Activated CD8-positive, alpha-beta memory T cell treated with anti-CD3 and anti-CD28 coated beads for 36 hours (primary cell): Measurements from ENCODE around the gene CWH43. TPM values are rescaled to one million over a fixed set of nuclear protein-coding genes. Genes with fewer than 3 reads are reported as not detected.
"Not testable (repeated sequence)": the region's sequence is repeated elsewhere in the genome, so short reads cannot be mapped to it uniquely, and the experiment has no call there.

Experiments used
- CTCF ChIA-PET: fragments of 350-600 bp; sonication (Branson Sonifier 250); formaldehyde crosslinking; loops from one replicate; lab custom pipeline; 2021; ENCODE audit warnings: antibody characterized with exemption; lab: Charles Lee
- POLR2A ChIA-PET: fragments of 350-600 bp; sonication (Branson Sonifier 250); formaldehyde crosslinking; loops from one replicate; lab custom pipeline; 2021; ENCODE audit warnings: antibody characterized with exemption; lab: Charles Lee
- total RNA-seq, 2 experiments: library from RNA; stranded (reverse); gene quantifications; one replicate each; pipeline ENCODE4 v1.2.3, GENCODE V29; 2021

The CWH43 gene
- not detected for total RNA-seq

- ChIA-PET CTCF (no interaction called here), POLR2A (no interaction called here)
These were observed at the start of gene CWH43 for GRCh38 chr4:48985976-48986653. Gene CWH43 (plus strand): TSS chr4:48986275. CDS start chr4:48986430, 155 bp downstream.

GRCh38 chr4:48937033-48937432 is 49.0 kb upstream of the CWH43 start:
- ChIA-PET CTCF (no interaction called here), POLR2A (no interaction called here)

GRCh38 chr4:48938831-48939230 is 47.2 kb upstream of the CWH43 start:
- POLR2A ChIA-PET, result no interaction called here
- CTCF ChIA-PET, result no interaction called here

GRCh38 chr4:48939785-48940184 is 46.3 kb upstream of the CWH43 start:
- ChIA-PET CTCF (no interaction called here), POLR2A (no interaction called here)

- POLR2A ChIA-PET, result no interaction called here
- CTCF ChIA-PET, result no interaction called here
These were observed 42.7 kb upstream of the CWH43 start for GRCh38 chr4:48943387-48943786.

GRCh38 chr4:48944252-48944651 is 41.8 kb upstream of the CWH43 start:
- POLR2A ChIA-PET, result no interaction called here
- CTCF ChIA-PET, result interaction anchor here (1.1 to 1.3 kb wide), 4 partner anchors 14 to 412 kb away, joined by 3 to 7 read pairs (median 3); no protein-coding TSS in a partner anchor

GRCh38 chr4:48944756-48945241 is 41.3 kb upstream of the CWH43 start:
- ChIA-PET CTCF (interaction anchor here (0.6 to 1.3 kb wide), 10 partner anchors 14 to 680 kb away, joined by 3 to 9 read pairs (median 4); no protein-coding TSS in a partner anchor), POLR2A (interaction anchor here (0.6 kb wide), 1 partner anchor 14 kb away, joined by 3 read pairs; no protein-coding TSS in a partner anchor)

DNA sequence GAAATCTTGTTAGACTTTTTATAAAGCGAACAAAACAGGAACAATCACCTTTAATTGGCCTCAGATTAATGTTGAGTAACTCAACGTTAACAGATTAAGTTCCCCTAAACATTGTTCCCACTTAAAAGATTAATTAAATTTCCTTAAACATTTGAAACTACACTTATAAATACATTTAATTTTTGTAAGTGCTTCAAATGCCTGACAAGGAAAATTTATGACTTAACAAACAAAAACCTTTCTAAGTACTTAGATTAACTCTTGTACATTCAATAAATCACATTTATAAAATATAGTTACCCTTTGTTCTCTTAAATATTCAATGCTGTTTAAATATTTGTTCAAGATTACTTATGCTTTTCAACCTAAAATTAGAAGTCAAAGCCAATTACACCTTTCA is 40.1 kb upstream of the CWH43 start:
- ChIA-PET POLR2A (no interaction called here), CTCF (interaction anchor here (0.7 kb wide), 1 partner anchor 367 kb away, joined by 3 read pairs; no protein-coding TSS in a partner anchor)

DNA sequence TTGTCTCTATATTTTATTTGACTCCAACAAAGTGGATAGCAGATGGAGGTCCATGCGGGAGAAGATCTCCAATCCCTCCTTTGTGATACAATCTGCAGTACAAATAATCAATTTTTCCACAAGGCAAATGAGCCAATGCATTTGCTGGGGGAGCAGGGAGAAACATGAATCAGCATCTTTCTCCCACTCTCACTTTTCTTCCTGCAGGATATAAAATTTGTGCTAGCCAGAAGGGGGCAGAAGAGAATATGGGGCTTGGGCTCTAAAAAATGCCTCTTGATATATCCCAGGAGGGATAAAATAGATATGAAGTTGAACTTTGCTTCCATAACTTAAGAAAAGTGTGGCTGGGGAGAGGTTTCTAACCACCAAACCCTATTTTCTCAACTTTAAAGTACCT is 38.3 kb upstream of the CWH43 start:
- ChIA-PET POLR2A (no interaction called here), CTCF (no interaction called here)

- ChIA-PET POLR2A (no interaction called here), CTCF (no interaction called here)
These were observed 37.0 kb upstream of the CWH43 start for GRCh38 chr4:48949086-48949485.

GRCh38 chr4:48949518-48950219 is 36.4 kb upstream of the CWH43 start:
- ChIA-PET POLR2A (no interaction called here), CTCF (no interaction called here)

DNA sequence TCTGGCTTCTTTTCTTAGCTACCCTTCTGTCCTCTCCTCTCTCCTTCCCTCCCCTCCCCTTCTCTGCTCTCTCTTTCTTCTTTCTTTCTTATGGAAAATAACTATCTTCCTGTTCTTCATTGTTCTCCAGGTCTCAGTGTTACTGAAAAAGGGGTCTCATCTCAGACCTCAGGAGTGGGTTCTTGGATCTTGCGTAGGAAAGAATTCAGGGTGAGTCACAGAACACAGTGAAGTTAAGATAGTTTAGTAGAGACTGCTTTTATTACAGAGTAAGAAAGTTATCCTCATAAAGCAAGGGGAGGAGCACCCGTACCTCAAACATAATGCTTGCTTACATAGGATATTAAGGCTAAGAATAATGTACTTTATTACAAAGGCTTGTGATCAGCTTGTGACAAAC is 31.8 kb upstream of the CWH43 start:
- ChIA-PET CTCF (no interaction called here), POLR2A (no interaction called here)

GRCh38 chr4:48957366-48957765 is 28.7 kb upstream of the CWH43 start:
- CTCF ChIA-PET, result interaction anchor here (2.0 kb wide), 1 partner anchor 12 kb away, joined by 7 read pairs; no protein-coding TSS in a partner anchor
- POLR2A ChIA-PET, result not testable (repeated sequence)

DNA sequence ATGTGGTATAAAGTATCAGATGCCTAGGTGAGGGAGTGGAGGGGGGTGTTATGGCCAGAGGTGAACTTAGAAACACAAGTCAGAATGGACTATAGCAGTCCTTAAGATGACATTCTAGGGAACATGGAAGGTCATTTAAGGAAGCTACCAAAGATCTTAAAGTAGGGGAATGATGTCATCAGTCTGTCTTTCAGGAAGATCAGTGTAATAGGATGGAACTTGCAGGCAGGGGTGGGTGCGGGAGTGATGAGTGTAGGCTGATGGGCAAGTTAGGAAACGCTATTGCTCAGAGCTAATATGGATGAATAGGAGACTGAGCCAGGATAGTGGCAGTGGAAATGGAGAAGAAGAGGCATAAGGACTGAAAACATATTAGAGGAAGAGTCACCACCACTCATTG is 27.5 kb upstream of the CWH43 start:
- CTCF ChIA-PET, result interaction anchor here (2.0 kb wide), 1 partner anchor 14 kb away, joined by 7 read pairs; no protein-coding TSS in a partner anchor
- POLR2A ChIA-PET, result interaction anchor here (0.7 kb wide), 1 partner anchor 13 kb away, joined by 3 read pairs; no protein-coding TSS in a partner anchor

- ChIA-PET POLR2A (no interaction called here), CTCF (interaction anchor here (1.7 kb wide), 1 partner anchor 51 kb away, joined by 5 read pairs; no protein-coding TSS in a partner anchor)
These were observed 25.0 kb upstream of the CWH43 start for GRCh38 chr4:48960988-48961635.

DNA sequence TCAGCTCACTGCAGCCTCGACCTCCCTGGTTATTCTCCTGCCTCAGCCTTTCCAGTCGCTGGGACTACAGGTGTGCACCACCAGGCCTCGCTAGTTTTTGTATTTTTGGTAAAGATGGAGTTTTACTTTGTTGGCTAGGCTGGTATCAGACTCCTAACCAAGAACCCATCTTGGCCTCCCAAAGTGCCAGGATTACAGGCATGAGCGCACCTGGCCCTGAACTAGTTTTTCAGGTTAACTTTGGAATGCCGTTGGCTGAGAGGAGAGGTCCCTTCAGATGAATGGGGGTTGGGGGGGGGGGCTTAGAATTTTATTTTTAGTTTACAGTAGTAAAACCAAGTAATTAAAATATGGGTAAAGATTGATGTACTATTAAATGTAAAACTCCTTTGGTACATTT is 23.4 kb upstream of the CWH43 start:
- ChIA-PET POLR2A (no interaction called here), CTCF (interaction anchor here (0.7 to 1.7 kb wide), 4 partner anchors 21 to 516 kb away, joined by 3 to 5 read pairs (median 3); no protein-coding TSS in a partner anchor)

DNA sequence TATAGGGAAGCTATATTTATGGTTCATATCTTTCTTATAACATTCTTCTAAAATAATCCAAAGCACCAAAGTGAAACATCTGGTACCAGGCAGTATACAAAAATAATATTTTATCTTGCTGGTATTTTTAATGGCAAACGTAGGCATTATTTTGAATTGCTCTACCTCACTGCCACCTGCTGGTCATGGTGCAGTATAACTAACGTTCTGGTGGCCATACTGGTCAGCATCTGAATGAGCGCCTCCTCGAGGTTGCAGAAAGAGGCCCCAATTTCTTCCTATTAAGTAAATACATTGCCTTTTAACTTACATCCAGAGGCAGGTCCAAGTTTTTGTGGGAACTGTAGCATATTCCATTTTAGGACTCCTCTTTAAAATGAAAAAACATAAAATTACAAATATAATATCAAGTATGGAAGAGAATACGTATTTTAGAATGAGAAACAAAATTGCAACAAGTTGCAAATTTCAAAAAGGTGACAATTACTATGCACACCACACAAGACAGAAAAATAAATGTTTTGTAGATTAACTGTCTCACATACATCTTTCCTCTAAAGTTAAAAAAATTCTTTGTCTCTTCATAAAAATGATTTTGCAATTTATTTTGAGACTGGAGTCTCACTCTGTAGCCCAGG is 22.9 kb upstream of the CWH43 start:
- ChIA-PET POLR2A (no interaction called here), CTCF (interaction anchor here (0.7 to 1.7 kb wide), 5 partner anchors 18 to 516 kb away, joined by 3 to 9 read pairs (median 3); no protein-coding TSS in a partner anchor)

GRCh38 chr4:48967101-48967500 is 19.0 kb upstream of the CWH43 start:
- POLR2A ChIA-PET, result interaction anchor here (0.5 kb wide), 1 partner anchor 329 kb away, joined by 3 read pairs; no protein-coding TSS in a partner anchor
- CTCF ChIA-PET, result interaction anchor here (0.6 kb wide), 1 partner anchor 521 kb away, joined by 3 read pairs; no protein-coding TSS in a partner anchor

DNA sequence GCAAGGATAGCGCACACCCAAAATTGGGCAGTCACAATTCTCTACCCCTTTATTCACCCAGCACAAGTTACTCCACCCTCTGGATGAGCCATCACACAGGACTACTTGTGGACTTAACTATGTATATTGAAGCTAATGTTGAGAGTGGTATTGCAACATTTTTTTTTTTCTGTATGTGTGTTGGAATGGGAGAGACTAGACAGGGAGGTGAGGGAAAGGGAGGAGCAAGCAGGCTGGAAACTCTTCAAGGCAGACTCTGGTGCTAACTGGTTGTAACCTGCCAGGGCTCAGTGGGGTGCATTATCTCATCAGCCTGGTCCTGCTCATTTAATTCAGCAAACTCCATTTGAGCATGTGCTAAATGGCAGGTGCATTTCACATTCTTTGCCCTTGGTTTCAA is 18.4 kb upstream of the CWH43 start:
- ChIA-PET POLR2A (interaction anchor here (0.5 kb wide), 1 partner anchor 330 kb away, joined by 3 read pairs; no protein-coding TSS in a partner anchor), CTCF (interaction anchor here (0.6 kb wide), 2 partner anchors 491 to 521 kb away, joined by 3 read pairs; no protein-coding TSS in a partner anchor)
